Osteoblast (primary cell): Measurements from ENCODE around the gene NACAD. TPM values are rescaled to one million over a fixed set of nuclear protein-coding genes. Genes with fewer than 3 reads are reported as not detected.

Source experiments
- DNase-seq: peaks from one replicate; pipeline ENCODE4 v3.0.0; 2011; ENCODE audit warnings: low spot score, mixed read lengths; ENCODE audit not compliant: insufficient read length; ENCODE audit errors: missing footprints
- H2AFZ ChIP-seq: 2 replicates; pipeline ENCODE4 v1.6.0; 2011; ENCODE audit warnings: mild to moderate bottlenecking, low read length
- H3K27ac ChIP-seq: 2 replicates; pipeline ENCODE4 v1.5.1; 2011; ENCODE audit warnings: mild to moderate bottlenecking, low read depth, low read length, moderate library complexity
- H3K27me3 ChIP-seq: 2 replicates; pipeline ENCODE4 v1.6.0; 2012; ENCODE audit warnings: mild to moderate bottlenecking, control low read depth, inconsistent platforms, low read length, moderate library complexity; ENCODE audit not compliant: insufficient read depth
- H3K36me3 ChIP-seq: 2 replicates; pipeline ENCODE4 v1.5.1; 2011; ENCODE audit warnings: mild to moderate bottlenecking, low read length, control low read depth, moderate library complexity; ENCODE audit not compliant: insufficient read depth
- H3K4me1 ChIP-seq: 2 replicates; pipeline ENCODE4 v1.5.1; 2011; ENCODE audit warnings: mild to moderate bottlenecking, low read length, control low read depth, moderate library complexity; ENCODE audit not compliant: insufficient read depth
- H3K4me2 ChIP-seq: 2 replicates; pipeline ENCODE4 v1.6.0; 2011; ENCODE audit warnings: mild to moderate bottlenecking, low read length; ENCODE audit not compliant: insufficient read depth
- H3K4me3 ChIP-seq: fragments of 200-600 bp; sonication (generic); 3 replicates; pipeline ENCODE4 v1.5.1; 2012; ENCODE audit warnings: mild to moderate bottlenecking, low read length, inconsistent platforms; ENCODE audit not compliant: insufficient read depth
- H3K79me2 ChIP-seq: 2 replicates; pipeline ENCODE4 v1.6.0; 2012; ENCODE audit warnings: mild to moderate bottlenecking, low read length, control low read depth, inconsistent platforms; ENCODE audit not compliant: insufficient read depth
- H3K9me3 ChIP-seq: 2 replicates; pipeline ENCODE4 v1.5.1; 2011; ENCODE audit warnings: low read depth, low read length, control low read depth
- H4K20me1 ChIP-seq: 2 replicates; pipeline ENCODE4 v1.6.0; 2012; ENCODE audit warnings: mild to moderate bottlenecking, low read length, control low read depth; ENCODE audit not compliant: insufficient read depth
- CTCF ChIP-seq: IDR thresholded peaks from 2 replicates; pipeline ENCODE4 v1.5.1; 2011; ENCODE audit warnings: mild to moderate bottlenecking, low read depth, low read length, moderate library complexity; ENCODE audit errors: extremely low read depth
- total RNA-seq: library from RNA; depleted of rRNA; stranded (reverse); fragments of >200 nt; gene quantifications from 2 replicates; pipeline ENCODE4 v1.2.3, GENCODE V29; 2012

The NACAD gene
- total RNA-seq, 1 donor: 0.72 TPM

- Histone ChIP-seq H3K4me1 (no peaks in the 10 kb centered on the region), H3K27ac (no peak overlapping the region), H2AFZ (no peak overlapping the region), H3K9me3 (no peaks in the 10 kb centered on the region), H3K79me2 (no peaks in the 10 kb centered on the region), H4K20me1 (peaks cover 12% of the 10 kb centered on the region), H3K4me3 (no peak overlapping the region), H3K27me3 (no peaks in the 10 kb centered on the region), H3K4me2 (no peak overlapping the region), H3K36me3 (peaks cover 51% of the 10 kb centered on the region)
- peak; percentile 66 for DNase-seq
- TF ChIP-seq CTCF: no peak
Observed at GRCh38 chr7:45098983-45099839, 10.4 kb upstream of the NACAD start.

GRCh38 chr7:45092931-45093235, 4.1 kb upstream of the NACAD start:
- Histone ChIP-seq H3K9me3 (no peaks in the 10 kb centered on the region), H3K36me3 (no peaks in the 10 kb centered on the region), H3K4me3 (no peak overlapping the region), H3K4me1 (peaks cover 3% of the 10 kb centered on the region), H3K27ac (no peak overlapping the region), H2AFZ (no peak overlapping the region), H3K27me3 (peaks cover 9% of the 10 kb centered on the region), H4K20me1 (no peaks in the 10 kb centered on the region), H3K79me2 (no peaks in the 10 kb centered on the region), H3K4me2 (no peak overlapping the region)
- TF ChIP-seq CTCF: no peak
- DNase-seq: peak; percentile 81

GRCh38 chr7:45092100-45092930, 3.5 kb upstream of the NACAD start:
- peaks cover 3% of the 10 kb centered on the region for H3K4me1 ChIP-seq
- no peaks in the 10 kb centered on the region for H3K79me2 ChIP-seq
- no peaks in the 10 kb centered on the region for H3K9me3 ChIP-seq
- no peaks in the 10 kb centered on the region for H3K36me3 ChIP-seq
- peak; percentile 97 for DNase-seq
- no peak for TF ChIP-seq CTCF
- peak overlapping the region; percentile 26 for H2AFZ ChIP-seq
- no peaks in the 10 kb centered on the region for H4K20me1 ChIP-seq
- no peak overlapping the region for H3K4me2 ChIP-seq
- H3K4me3 ChIP-seq: no peak overlapping the region
- peaks cover 9% of the 10 kb centered on the region for H3K27me3 ChIP-seq
- H3K27ac ChIP-seq: no peak overlapping the region

GRCh38 chr7:45089341-45089891, 647 bp upstream of the NACAD start:
- peaks cover 9% of the 10 kb centered on the region for H3K27me3 ChIP-seq
- peak overlapping the region; percentile 25 for H2AFZ ChIP-seq
- no peaks in the 10 kb centered on the region for H3K9me3 ChIP-seq
- peak; percentile 93 for DNase-seq
- peak overlapping the region; percentile 79 for H3K4me2 ChIP-seq
- H3K36me3 ChIP-seq: no peaks in the 10 kb centered on the region
- TF ChIP-seq CTCF: no peak
- peak overlapping the region; percentile 67 for H3K4me3 ChIP-seq
- no peaks in the 10 kb centered on the region for H4K20me1 ChIP-seq
- no peak overlapping the region for H3K27ac ChIP-seq
- H3K4me1 ChIP-seq: peaks cover 3% of the 10 kb centered on the region
- H3K79me2 ChIP-seq: no peaks in the 10 kb centered on the region
